MM.1S (cell line): ENCODE measurements around the gene TMEM43.

ENCODE experiments used
- DNase-seq: peaks from one replicate; pipeline ENCODE4 v3.0.0-alpha.2; 2015
- H2AFZ ChIP-seq: fragments of 300-600 bp; sonication (generic); 2 replicates; pipeline ENCODE4 v1.6.0; 2016; ENCODE audit warnings: antibody characterized with exemption, low read length
- H3F3A ChIP-seq: fragments of 300-600 bp; sonication (generic); 2 replicates; pipeline ENCODE4 v1.6.1; 2016; ENCODE audit warnings: mild to moderate bottlenecking, antibody characterized with exemption, low read length, moderate library complexity, mixed read lengths; ENCODE audit not compliant: insufficient read depth
- H3K27ac ChIP-seq: fragments of 300-600 bp; sonication (generic); 2 replicates; pipeline ENCODE4 v1.5.1; 2016; ENCODE audit warnings: mild to moderate bottlenecking, low read length
- H3K27me3 ChIP-seq: fragments of 300-600 bp; sonication (generic); replicated peaks from 2 replicates; pipeline ENCODE4 v1.6.0; 2016; ENCODE audit warnings: low read length; ENCODE audit not compliant: insufficient read depth
- H3K36me3 ChIP-seq: fragments of 300-600 bp; sonication (generic); replicated peaks from 2 replicates; pipeline ENCODE4 v1.6.1; 2016; ENCODE audit warnings: mild to moderate bottlenecking, low read length, mixed read lengths; ENCODE audit not compliant: insufficient read depth
- H3K4me1 ChIP-seq: fragments of 300-600 bp; sonication (generic); 2 replicates; pipeline ENCODE4 v1.6.1; 2016; ENCODE audit warnings: low read length, mixed read lengths
- H3K4me2 ChIP-seq: fragments of 300-600 bp; sonication (generic); 2 replicates; pipeline ENCODE4 v1.6.0; 2016; ENCODE audit warnings: low read depth, low read length
- H3K4me3 ChIP-seq: fragments of 300-600 bp; sonication (generic); 2 replicates; pipeline ENCODE4 v1.5.1; 2016; ENCODE audit warnings: low read length, mixed read lengths
- H3K79me2 ChIP-seq: fragments of 300-600 bp; sonication (generic); 2 replicates; pipeline ENCODE4 v1.6.1; 2016; ENCODE audit warnings: mixed run types, low read length, mixed read lengths
- H3K9ac ChIP-seq: fragments of 300-600 bp; sonication (generic); 2 replicates; pipeline ENCODE4 v1.6.1; 2016; ENCODE audit warnings: low read length, mixed read lengths
- H3K9me2 ChIP-seq: fragments of 300-600 bp; sonication (generic); replicated peaks from 2 replicates; pipeline ENCODE4 v1.6.1; 2016; ENCODE audit warnings: mild to moderate bottlenecking, low read length, mixed read lengths; ENCODE audit not compliant: insufficient read depth
- H3K9me3 ChIP-seq: fragments of 300-600 bp; sonication (generic); replicated peaks from 2 replicates; pipeline ENCODE4 v1.6.1; 2016; ENCODE audit warnings: mild to moderate bottlenecking, low read length, mixed read lengths; ENCODE audit not compliant: insufficient read depth
- H4K20me1 ChIP-seq: fragments of 300-600 bp; sonication (generic); 2 replicates; pipeline ENCODE4 v1.6.1; 2016; ENCODE audit warnings: mild to moderate bottlenecking, low read length, moderate library complexity, mixed read lengths; ENCODE audit not compliant: insufficient read depth
- EZH2 ChIP-seq: fragments of 300-600 bp; sonication (generic); optimal IDR thresholded peaks from 2 replicates; pipeline ENCODE3; 2017; ENCODE audit warnings: low read depth, mild to moderate bottlenecking, antibody characterized with exemption, low read length, mixed read lengths
- EZH2phosphoT487 ChIP-seq: fragments of 300-600 bp; sonication (generic); IDR thresholded peaks from 2 replicates; pipeline ENCODE4 v1.6.1; 2018; ENCODE audit warnings: antibody characterized with exemption, low read length
- TF ChIP-seq, protein P1 (sequence below): fragments of 300-600 bp; sonication (generic); IDR thresholded peaks from 2 replicates; pipeline ENCODE4 v1.5.1; 2016; ENCODE audit warnings: antibody characterized with exemption, low read length, mixed read lengths

TMEM43 gene

GRCh38 chr3:14142567-14143270 lies 17.9 kb downstream of the TMEM43 start:
- Histone ChIP-seq H4K20me1 (no peaks in the 10 kb centered on the region), H3K4me2 (no peak overlapping the region), H3K36me3 (no peaks in the 10 kb centered on the region), H2AFZ (no peak overlapping the region), H3K9me2 (no peaks in the 10 kb centered on the region), H3F3A (no peaks in the 10 kb centered on the region), H3K9ac (no peak overlapping the region), H3K79me2 (no peaks in the 10 kb centered on the region), H3K4me3 (no peak overlapping the region), H3K9me3 (no peaks in the 10 kb centered on the region), H3K27me3 (no peaks in the 10 kb centered on the region), H3K27ac (no peak overlapping the region), H3K4me1 (no peaks in the 10 kb centered on the region)
- TF ChIP-seq EZH2 (no peak), EZH2phosphoT487 (no peak)
- TF ChIP-seq, protein P1, sequence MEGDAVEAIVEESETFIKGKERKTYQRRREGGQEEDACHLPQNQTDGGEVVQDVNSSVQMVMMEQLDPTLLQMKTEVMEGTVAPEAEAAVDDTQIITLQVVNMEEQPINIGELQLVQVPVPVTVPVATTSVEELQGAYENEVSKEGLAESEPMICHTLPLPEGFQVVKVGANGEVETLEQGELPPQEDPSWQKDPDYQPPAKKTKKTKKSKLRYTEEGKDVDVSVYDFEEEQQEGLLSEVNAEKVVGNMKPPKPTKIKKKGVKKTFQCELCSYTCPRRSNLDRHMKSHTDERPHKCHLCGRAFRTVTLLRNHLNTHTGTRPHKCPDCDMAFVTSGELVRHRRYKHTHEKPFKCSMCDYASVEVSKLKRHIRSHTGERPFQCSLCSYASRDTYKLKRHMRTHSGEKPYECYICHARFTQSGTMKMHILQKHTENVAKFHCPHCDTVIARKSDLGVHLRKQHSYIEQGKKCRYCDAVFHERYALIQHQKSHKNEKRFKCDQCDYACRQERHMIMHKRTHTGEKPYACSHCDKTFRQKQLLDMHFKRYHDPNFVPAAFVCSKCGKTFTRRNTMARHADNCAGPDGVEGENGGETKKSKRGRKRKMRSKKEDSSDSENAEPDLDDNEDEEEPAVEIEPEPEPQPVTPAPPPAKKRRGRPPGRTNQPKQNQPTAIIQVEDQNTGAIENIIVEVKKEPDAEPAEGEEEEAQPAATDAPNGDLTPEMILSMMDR, result no peak
- no peak for DNase-seq

DNA sequence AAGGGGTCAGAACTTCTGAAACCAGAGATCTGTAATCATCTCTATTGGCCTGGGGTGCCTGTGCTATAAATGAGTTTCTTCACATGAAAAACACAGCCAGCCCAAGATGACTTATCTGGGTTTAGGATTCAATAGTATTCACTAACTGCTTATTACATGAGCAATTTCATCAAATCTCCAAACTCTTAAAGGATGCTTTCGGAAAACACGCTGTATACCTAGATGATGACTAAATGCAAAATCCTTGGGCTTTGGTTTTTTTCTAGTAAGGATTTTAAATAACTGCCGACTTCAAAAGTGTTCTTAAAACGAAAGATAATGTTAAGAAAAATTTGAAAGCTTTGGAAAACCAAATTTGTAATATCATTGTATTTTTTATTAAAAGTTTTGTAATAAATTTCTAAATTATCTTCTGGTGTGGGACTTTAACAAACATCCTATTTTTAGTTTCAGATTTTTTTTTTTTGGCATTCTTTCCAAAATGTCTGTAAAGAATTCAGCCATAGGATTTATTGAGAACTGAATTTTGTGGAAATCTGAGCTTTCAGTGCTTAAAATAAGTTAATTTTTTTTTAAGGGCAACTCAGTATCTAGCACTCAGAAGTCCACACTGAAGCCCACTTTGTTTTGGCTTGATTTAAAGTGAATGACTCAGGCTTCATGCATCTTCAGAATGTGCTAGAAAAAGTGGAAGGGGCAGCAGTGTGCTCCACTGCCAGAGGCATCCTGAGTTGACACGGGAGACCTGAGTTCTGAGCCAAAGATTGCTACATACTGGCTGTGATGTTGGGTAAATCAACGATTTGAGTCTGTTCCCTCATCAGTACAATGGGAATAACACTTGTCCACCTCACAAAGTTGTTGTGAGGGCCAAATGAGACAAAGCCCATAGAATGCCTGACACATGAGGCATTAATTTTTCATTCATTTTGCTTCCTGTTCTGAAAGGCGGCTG lies 18.7 kb downstream of the TMEM43 start:
- TF ChIP-seq EZH2 (no peak), EZH2phosphoT487 (no peak)
- TF ChIP-seq, protein P1, result no peak
- Histone ChIP-seq H3K9me3 (no peaks in the 10 kb centered on the region), H3K27me3 (no peaks in the 10 kb centered on the region), H3K79me2 (no peaks in the 10 kb centered on the region), H3K9ac (no peak overlapping the region; the same call in 1 of the 2 replicates), H3K4me1 (no peaks in the 10 kb centered on the region), H3K4me3 (no peak overlapping the region), H3K4me2 (no peak overlapping the region), H3F3A (no peaks in the 10 kb centered on the region), H3K36me3 (no peaks in the 10 kb centered on the region), H4K20me1 (no peaks in the 10 kb centered on the region), H2AFZ (no peak overlapping the region), H3K9me2 (no peaks in the 10 kb centered on the region), H3K27ac (peak overlapping the region; percentile 52; the same call in 1 of the 2 replicates)
- DNase-seq, result no peak

GRCh38 chr3:14144423-14145075 lies 19.7 kb downstream of the TMEM43 start:
- Histone ChIP-seq H3K9me3 (no peaks in the 10 kb centered on the region), H3K27me3 (no peaks in the 10 kb centered on the region), H3F3A (no peaks in the 10 kb centered on the region), H3K36me3 (no peaks in the 10 kb centered on the region), H3K27ac (peak overlapping the region; percentile 52; the same call in 1 of the 2 replicates), H3K9ac (peak overlapping the region; percentile 36), H3K4me1 (no peaks in the 10 kb centered on the region), H3K4me2 (no peak overlapping the region), H3K9me2 (no peaks in the 10 kb centered on the region), H4K20me1 (no peaks in the 10 kb centered on the region), H2AFZ (no peak overlapping the region), H3K4me3 (no peak overlapping the region), H3K79me2 (no peaks in the 10 kb centered on the region)
- peak; percentile 63 for DNase-seq
- TF ChIP-seq EZH2phosphoT487 (no peak), EZH2 (no peak)
- TF ChIP-seq, protein P1, result no peak
